GM12878 (cell line): Measurements from ENCODE around the gene RO60. TPM values are rescaled to one million over a fixed set of nuclear protein-coding genes. Genes with fewer than 3 reads are reported as not detected.

Experiments used
- ATAC-seq: fragments of 200-7000 bp; cut with Tn5 transposase; 3 replicates; pipeline ENCODE4 v1.9.1; 2020; ENCODE audit warnings: mild to moderate bottlenecking, moderate library complexity
- BruUV-seq: library from RNA; stranded (reverse); fragments of 400-500 nt; replicated peaks from 2 replicates; lab custom pipeline; 2021; lab: Mats Ljungman, UMichigan
- CTCF ChIA-PET: fragments of 300-600 bp; sonication (Branson Sonifier 250); formaldehyde crosslinking; extraction: SDS; loops from one replicate; lab custom pipeline; 2021; ENCODE audit warnings: inconsistent platforms; lab: Yijun Ruan, JAX
- POLR2A ChIA-PET: fragments of 350-600 bp; formaldehyde crosslinking; extraction: SDS; loops from one replicate; lab custom pipeline; 2021; ENCODE audit warnings: inconsistent platforms; lab: Charles Lee
- RAD21 ChIA-PET: fragments of 300-600 bp; sonication (Branson Sonifier 250); formaldehyde crosslinking; loops from one replicate; lab custom pipeline; 2023; ENCODE audit warnings: antibody characterized with exemption; ENCODE audit not compliant: unreplicated experiment; lab: Charles Lee
- SMC1A ChIA-PET: fragments of 300-600 bp; sonication (Branson Sonifier 250); formaldehyde crosslinking; loops from one replicate; lab custom pipeline; 2023; ENCODE audit not compliant: unreplicated experiment, uncharacterized antibody; lab: Charles Lee
- DNase-seq: peaks from one replicate; pipeline ENCODE4 v3.0.0-alpha.2; 2011; ENCODE audit warnings: low read depth, low spot score
- FAIRE-seq: peaks from 3 replicates; lab custom pipeline; 2011; peaks lifted over from hg19 to GRCh38; lab: Jason Lieb, UNC
- H2AFZ ChIP-seq: 2 replicates; pipeline ENCODE4 v1.6.0; 2011; ENCODE audit warnings: low read depth, low read length, control low read depth; ENCODE audit not compliant: control insufficient read depth
- H3K27ac ChIP-seq: 2 replicates; pipeline ENCODE4 v1.5.1; 2011; ENCODE audit warnings: control low read depth; ENCODE audit not compliant: control insufficient read depth, insufficient read depth
- H3K27me3 ChIP-seq, 2 experiments: replicated peaks in 1 of 2; 2 replicates each; pipeline versions ENCODE4 v1.6.0 to v1.6.1; 2011; ENCODE audit warnings: low read length in 1 of 2; ENCODE audit not compliant: control insufficient read depth in 2 of 2, insufficient read depth in 2 of 2
- H3K36me3 ChIP-seq, 2 experiments: 2 replicates each; pipeline ENCODE4 v1.5.1; 2011; ENCODE audit warnings: low read length in 1 of 2; ENCODE audit not compliant: control insufficient read depth in 2 of 2, insufficient read depth in 2 of 2
- H3K4me1 ChIP-seq: 2 replicates; pipeline ENCODE4 v1.6.1; 2011; ENCODE audit warnings: mild to moderate bottlenecking, low read length, moderate library complexity, mixed read lengths; ENCODE audit not compliant: control insufficient read depth, insufficient read depth
- H3K4me2 ChIP-seq: 2 replicates; pipeline ENCODE4 v1.6.0; 2011; ENCODE audit warnings: control low read depth; ENCODE audit not compliant: control insufficient read depth, insufficient read depth
- H3K4me3 ChIP-seq: fragments of 200-600 bp; sonication (generic); 2 replicates; pipeline ENCODE4 v1.5.1; 2016
- H3K79me2 ChIP-seq: 2 replicates; pipeline ENCODE4 v1.6.0; 2011; ENCODE audit warnings: low read length; ENCODE audit not compliant: control insufficient read depth, insufficient read depth
- H3K9ac ChIP-seq: 2 replicates; pipeline ENCODE4 v1.8.0; 2011; ENCODE audit warnings: low read length, control low read depth, mixed read lengths; ENCODE audit not compliant: control insufficient read depth, insufficient read depth
- H3K9me3 ChIP-seq: replicated peaks from 3 replicates; pipeline ENCODE4 v1.5.1; 2011; ENCODE audit warnings: mild to moderate bottlenecking, low read length; ENCODE audit not compliant: control insufficient read depth, insufficient read depth
- H4K20me1 ChIP-seq: 2 replicates; pipeline ENCODE4 v1.6.0; 2011; ENCODE audit not compliant: control insufficient read depth, insufficient read depth
- HDAC2 ChIP-seq: fragments of 200-600 bp; sonication (generic); IDR thresholded peaks from 2 replicates; pipeline ENCODE4 v1.6.1; 2017
- MYC ChIP-seq: IDR thresholded peaks from 2 replicates; pipeline ENCODE4 v1.6.1; 2011; ENCODE audit warnings: mild to moderate bottlenecking, low read length, moderate library complexity, inconsistent platforms; ENCODE audit not compliant: insufficient read depth, insufficient replicate concordance, insufficient read length, severe bottlenecking
- PBX3 ChIP-seq: IDR thresholded peaks from 2 replicates; pipeline ENCODE4 v1.6.1; 2011; ENCODE audit warnings: mild to moderate bottlenecking, low read depth, low read length, moderate library complexity; ENCODE audit not compliant: insufficient replicate concordance
- USF1 ChIP-seq: IDR thresholded peaks from 2 replicates; pipeline ENCODE4 v1.6.1; 2011; ENCODE audit warnings: borderline replicate concordance, low read depth, mild to moderate bottlenecking, moderate library complexity, mixed read lengths, low read length; ENCODE audit not compliant: insufficient read depth; ENCODE audit errors: extremely low read length
- ZNF687 ChIP-seq: fragments of 450-650 bp; IDR thresholded peaks from 2 replicates; pipeline ENCODE4 v1.6.1; 2017; ENCODE audit warnings: mild to moderate bottlenecking, moderate library complexity
- WGBS: methylation state at CpG from one replicate; pipeline ENCODE4 v1.1.6; 2016; ENCODE audit warnings: low lambda C conversion rate; ENCODE audit not compliant: insufficient replicate concordance, insufficient coverage; ENCODE audit errors: missing lambda C conversion rate; 5-methylcytosine and 5-hydroxymethylcytosine counted together
- in situ Hi-C: fragments of 300-500 bp; cut with MboI; formaldehyde crosslinking; loops from 9 replicates; pipeline ENCODE4 v1.14.3; 2018; ENCODE audit warnings: mixed read lengths
- intact Hi-C: fragments of 100-400 bp; cut with micrococcal nuclease; formaldehyde crosslinking; loops from one replicate; pipeline ENCODE4 v1.14.2; 2022; ENCODE audit not compliant: unreplicated experiment
- polyA plus RNA-seq, 11 experiments: library from polyadenylated mRNA; depleted of rRNA in 4 of 11; unstranded in 6 of 11; stranded (reverse) in 5 of 11; fragments of >200 nt; fragmentation: Nextera tagmentation in 4 of 11; fragmentation: Illumina TruSeq in 1 of 11; extraction: Ambion mirVana in 4 of 11; extraction: Trizol in 1 of 11; gene quantifications; 1 replicate in 1 of 11; 2 replicates in 10 of 11; pipeline versions ENCODE4 v1.2.1 to v1.2.3, GENCODE V29; 2011 to 2016; ENCODE audit warnings: inconsistent platforms in 2 of 11, missing spikeins in 2 of 11, low read depth in 1 of 11
- total RNA-seq, 4 experiments: library from RNA; depleted of rRNA in 3 of 4; stranded (reverse); fragments of >200 nt in 3 of 4; fragmentation: Illumina TruSeq in 1 of 4; extraction: Trizol in 1 of 4; gene quantifications; 2 replicates each; pipeline versions ENCODE4 v1.2.1 to v1.2.3, GENCODE V29; 2013 to 2021

RO60 gene
- total and polyA plus RNA-seq, 10 of the 15 experiments (the other 5 are each of a cell fraction or from before 2014, with no cell fraction given), result 21.1 to 143 (median 83.1) TPM

GRCh38 chr1:193083365-193084088 is 24.1 kb downstream of the RO60 start (continued):
- TF ChIP-seq PBX3 (no peak), ZNF687 (0 out of 2 replicates have a peak, but pooled peaks have one; percentile 10)

- H3K27me3 ChIP-seq, result no peaks in the 10 kb centered on the region
- no peak overlapping the region for H3K27ac ChIP-seq
- no peak overlapping the region for H3K4me2 ChIP-seq
- no peaks in the 10 kb centered on the region for H4K20me1 ChIP-seq
- no TSS peak for BruUV-seq
- no peak overlapping the region for H3K9ac ChIP-seq
- intact Hi-C loops, result no loop called here
- peaks cover 0 to 16% of the 10 kb centered on the region in 2 experiments; a peak in 3 of 4 replicates for H3K36me3 ChIP-seq
- no peak overlapping the region for H3K4me3 ChIP-seq
- no peak overlapping the region for H2AFZ ChIP-seq
- SMC1A ChIA-PET, result interaction anchor here (0.6 to 5.2 kb wide), 9 partner anchors 8 to 225 kb away, joined by 3 to 24 read pairs (median 4); no protein-coding TSS in a partner anchor
- TF ChIP-seq HDAC2, result no peak
- no peak for TF ChIP-seq USF1
- TF ChIP-seq MYC, result no peak
- TF ChIP-seq, all 136 proteins: peak for 0
- FAIRE-seq (no peak), DNase-seq (no peak), ATAC-seq (no peak)
- Histone ChIP-seq H3K9me3 (no peaks in the 10 kb centered on the region), H3K79me2 (no peaks in the 10 kb centered on the region), H3K4me1 (peaks cover 11% of the 10 kb centered on the region; the same call in 1 of the 2 replicates)
- ChIA-PET RAD21 (interaction anchor here (1.2 to 2.5 kb wide), 2 partner anchors 19 to 37 kb away, joined by 4 to 9 read pairs; partner anchors contain the start of genes CDC73 and GLRX2), CTCF (interaction anchor here (0.6 to 1.7 kb wide), 8 partner anchors 13 to 625 kb away, joined by 3 to 5 read pairs (median 4); no protein-coding TSS in a partner anchor), POLR2A (interaction anchor here (0.6 to 1.3 kb wide), 3 partner anchors 9 to 19 kb away, joined by 3 to 4 read pairs (median 4); no protein-coding TSS in a partner anchor)
- 96% methylated on average over 1 of the region's 1 CpG for WGBS
- in situ Hi-C loops, result no loop called here
Observed at GRCh38 chr1:193085263-193085662, 25.9 kb downstream of the RO60 start.
